GM18909 (cell line): Measurements from ENCODE around the gene IGF2BP3.
"Not testable (repeated sequence)": the region's sequence is repeated elsewhere in the genome, so short reads cannot be mapped to it uniquely, and the experiment has no call there.

ENCODE experiments used
- ATAC-seq: cut with Tn5 transposase; IDR thresholded peaks from one replicate; pipeline ENCODE4 v1.9.1; 2021; ENCODE audit warnings: mild to moderate bottlenecking; ENCODE audit not compliant: unreplicated experiment, poor library complexity

IGF2BP3 gene

GRCh38 chr7:23434147-23434917 lies 36.0 kb downstream of the IGF2BP3 start:
- ATAC-seq = no peak

DNA sequence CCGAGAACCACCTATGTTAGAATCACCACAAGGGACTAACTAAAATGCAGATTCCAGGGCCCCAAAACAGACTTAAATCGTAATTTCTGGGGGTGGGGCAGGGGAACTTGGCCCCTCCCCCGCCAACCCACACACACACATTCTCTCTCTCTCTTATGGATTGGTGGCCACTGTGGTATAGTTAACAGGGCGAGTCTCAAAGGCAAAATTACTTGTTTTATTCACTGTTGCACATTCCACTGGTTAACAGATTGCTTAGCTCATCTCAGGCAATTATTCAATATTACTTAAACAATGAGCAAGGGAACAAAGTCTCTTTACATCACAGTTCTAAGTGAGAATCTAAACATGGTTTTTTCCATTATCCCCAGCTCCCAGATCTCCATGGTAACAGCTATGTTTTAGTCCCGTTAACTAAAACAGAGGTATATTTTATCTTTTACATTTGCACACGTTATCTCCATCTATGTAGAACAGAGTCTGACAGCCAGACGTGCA lies 38.5 kb downstream of the IGF2BP3 start:
- ATAC-seq = no peak

DNA sequence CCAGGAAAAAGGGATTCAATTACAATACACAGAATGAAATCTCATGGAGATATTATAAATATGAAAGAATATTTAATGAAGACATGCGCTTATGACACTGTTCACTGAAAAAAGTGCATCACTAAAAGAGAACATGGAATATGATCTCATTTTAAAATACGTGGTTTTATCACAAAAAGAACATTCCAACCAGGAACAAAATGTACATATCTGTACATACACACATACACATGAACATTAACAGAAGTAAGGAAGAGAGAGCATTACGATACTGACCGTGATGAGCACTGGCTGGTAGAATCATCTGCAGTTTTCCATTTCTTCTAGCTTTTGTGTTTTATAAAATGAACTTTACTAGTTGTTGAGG lies 39.4 kb downstream of the IGF2BP3 start:
- no peak for ATAC-seq

DNA sequence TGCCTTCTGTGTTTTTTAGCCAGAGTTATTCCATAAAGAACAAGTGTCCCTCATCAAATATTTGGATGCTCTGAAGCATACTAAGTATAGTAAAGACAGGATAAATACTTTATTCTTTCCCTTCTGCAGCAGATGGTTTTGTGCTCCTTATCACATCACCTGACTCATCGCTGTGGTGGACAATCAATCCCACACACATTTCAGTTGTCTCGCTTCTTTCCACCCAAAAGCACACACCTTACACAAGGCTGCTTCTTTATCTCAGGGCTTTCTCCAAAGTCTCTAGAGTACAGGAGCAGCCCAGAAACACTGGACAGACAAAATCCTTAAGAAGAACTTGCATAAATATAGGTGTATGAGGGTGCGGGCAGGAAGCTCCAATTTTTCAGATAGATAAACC lies 43.4 kb downstream of the IGF2BP3 start:
- ATAC-seq = no peak

DNA sequence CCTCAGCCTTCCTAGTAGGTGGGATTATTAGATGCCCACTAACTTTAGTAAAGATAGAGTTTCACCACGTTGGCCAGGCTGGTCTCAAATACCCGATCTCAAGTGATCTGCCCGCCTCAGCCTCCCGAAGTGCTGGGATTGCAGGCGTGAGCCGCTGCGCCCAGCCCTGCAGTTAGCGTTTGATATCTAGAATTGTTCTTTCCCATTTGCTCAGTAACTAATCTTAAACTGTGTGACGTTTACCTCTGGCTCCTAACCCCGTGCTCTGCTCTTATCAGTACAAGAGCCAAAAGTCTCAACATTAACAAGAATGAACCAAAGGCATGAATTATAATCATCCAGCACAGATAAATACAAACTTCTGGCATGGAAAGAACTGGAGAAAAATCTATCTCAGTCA lies 47.4 kb downstream of the IGF2BP3 start:
- no peak for ATAC-seq

- ATAC-seq = no peak
Observed at GRCh38 chr7:23422384-23422783, 47.9 kb downstream of the IGF2BP3 start.

GRCh38 chr7:23419845-23420244 lies 50.4 kb downstream of the IGF2BP3 start:
- no peak for ATAC-seq

DNA sequence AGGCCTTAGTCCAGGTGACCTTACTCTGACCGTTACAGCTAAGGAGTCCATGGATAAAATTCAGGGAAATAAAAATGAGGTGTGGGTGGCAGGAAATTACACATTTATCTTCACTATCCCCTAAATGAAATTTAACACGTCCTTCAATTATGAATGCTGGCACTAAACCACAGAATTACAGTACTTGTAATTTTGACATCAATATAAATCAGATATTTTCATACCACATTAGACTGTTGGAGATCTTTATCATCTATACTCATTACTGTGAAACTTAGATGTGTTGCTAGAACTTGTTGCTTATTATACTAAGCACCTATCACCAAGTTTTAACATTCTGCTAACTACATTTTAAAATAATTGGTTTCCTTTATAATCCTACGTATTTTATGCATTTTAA lies 51.1 kb downstream of the IGF2BP3 start:
- no peak for ATAC-seq

DNA sequence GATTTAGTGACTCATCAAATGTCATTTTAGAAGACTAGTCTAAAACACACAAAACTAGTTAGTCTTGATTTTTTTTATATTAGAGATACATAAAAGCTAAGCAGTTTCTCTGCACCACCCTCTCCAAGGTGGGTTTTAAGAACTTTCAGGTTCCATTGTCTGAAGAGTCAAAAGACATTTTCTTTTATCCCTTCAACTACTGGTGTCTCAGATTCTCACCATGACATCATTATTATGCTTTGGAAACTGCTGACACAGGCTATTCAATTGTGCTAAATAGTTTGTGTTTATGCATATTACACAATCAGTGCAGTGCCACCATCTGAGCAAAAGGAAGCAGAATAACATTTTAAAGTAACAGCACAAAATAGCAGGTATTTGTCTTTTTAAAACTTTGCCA lies 52.2 kb downstream of the IGF2BP3 start:
- ATAC-seq = no peak

GRCh38 chr7:23415198-23415597 lies 55.1 kb downstream of the IGF2BP3 start:
- no peak for ATAC-seq

DNA sequence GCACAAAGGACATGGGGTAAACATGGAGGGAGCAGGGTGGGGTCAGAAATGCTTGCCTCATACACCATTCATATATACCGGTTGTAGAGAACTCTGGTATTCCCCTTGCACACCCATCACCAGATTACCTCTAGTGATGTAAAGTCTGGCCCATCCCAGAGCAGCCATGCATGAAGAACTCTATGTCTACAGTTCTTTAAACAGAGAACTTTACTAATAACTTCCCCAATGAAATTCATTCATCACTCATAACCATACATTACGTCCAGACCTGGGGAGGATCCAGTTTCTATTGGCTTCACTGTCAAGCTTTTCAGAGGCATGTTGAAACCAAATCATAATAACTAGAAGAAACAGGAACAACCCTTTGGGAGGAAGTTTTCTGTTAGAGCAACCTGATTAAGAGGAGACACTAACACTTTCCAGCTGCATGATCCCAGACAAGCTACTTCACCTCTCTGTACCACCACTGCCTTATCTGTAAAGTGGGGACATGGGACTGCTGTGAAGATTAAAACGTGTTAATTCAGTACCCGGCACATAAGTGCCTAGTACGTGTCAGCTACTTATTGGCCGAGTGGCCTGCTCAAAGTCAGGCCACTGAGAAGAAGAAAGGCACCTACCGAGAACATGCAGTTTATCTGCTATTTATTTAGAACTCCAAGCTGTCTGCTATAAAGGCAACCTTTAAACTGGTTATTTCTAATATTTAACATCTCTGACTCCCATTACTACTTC lies 59.7 kb downstream of the IGF2BP3 start:
- peak; percentile 92 for ATAC-seq

DNA sequence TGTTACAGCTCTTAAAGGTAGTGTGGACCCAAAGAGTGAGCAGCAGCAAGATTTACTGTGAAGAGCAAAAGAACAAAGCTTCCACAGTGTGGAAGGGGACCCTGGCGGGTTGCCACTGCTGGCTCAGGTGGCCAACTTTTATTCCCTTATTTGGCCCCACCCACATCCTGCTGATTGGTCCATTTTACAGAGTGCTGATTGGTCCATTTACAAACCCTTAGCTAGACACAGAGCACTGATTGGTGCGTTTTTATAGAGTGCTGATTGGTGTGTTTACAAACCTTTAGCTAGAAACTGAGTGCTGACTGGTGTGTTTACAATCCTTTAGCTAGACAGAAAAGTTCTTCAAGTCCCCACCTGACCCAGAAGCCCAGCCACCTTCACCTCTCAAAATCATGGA lies 63.7 kb downstream of the IGF2BP3 start:
- not testable (repeated sequence) for ATAC-seq

- no peak for ATAC-seq
Observed at GRCh38 chr7:23405240-23405618, 65.1 kb downstream of the IGF2BP3 start.

DNA sequence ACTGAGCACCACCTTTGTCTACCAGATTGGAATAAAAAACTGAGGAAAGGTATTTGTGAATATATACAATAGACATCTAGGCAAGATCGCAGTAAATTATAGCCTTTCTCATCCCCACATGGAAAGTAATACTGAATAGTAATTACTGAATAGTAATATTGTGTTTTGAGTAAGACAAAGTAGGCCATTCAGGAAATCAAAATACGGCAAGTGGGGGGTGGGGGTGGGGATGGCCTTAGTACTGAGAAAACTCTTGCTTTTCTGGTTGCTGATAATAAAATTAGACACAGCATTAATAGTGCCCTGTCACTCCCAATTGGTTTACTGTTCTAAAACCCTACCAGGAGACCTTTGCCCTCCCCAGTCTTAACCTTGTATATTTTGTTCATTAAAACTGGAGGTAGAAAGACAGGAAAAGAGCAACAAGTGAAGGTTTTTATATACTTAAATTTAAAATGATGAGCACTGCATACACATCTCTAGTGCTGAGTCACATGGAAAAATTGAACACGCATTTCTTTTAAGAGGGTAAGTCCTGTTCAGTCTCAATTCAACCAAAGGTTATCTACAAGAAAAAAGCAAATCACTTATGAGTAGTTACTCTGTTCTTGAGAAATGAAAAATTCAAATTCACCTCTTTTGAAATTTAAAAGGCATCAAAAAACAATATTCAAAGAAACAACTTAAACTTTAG lies 65.6 kb downstream of the IGF2BP3 start:
- ATAC-seq = no peak

- ATAC-seq = no peak
Observed at GRCh38 chr7:23403970-23404369, 66.3 kb downstream of the IGF2BP3 start.

DNA sequence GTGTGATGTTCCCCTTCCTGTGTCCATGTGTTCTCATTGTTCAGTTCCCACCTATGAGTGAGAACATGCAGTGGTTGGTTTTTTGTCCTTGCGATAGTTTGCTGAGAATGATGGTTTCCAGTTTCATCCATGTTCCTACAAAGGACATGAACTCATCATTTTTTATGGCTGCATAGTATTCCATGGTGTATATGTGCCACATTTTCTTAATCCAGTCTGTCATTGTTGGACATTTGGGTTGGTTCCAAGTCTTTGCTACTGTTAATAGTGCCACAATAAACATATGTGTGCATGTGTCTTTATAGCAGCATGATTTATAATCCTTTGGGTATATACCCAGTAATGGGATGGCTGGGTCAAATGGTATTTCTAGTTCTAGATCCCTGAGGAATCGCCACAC lies 72.2 kb downstream of the IGF2BP3 start:
- ATAC-seq = not testable (repeated sequence)

DNA sequence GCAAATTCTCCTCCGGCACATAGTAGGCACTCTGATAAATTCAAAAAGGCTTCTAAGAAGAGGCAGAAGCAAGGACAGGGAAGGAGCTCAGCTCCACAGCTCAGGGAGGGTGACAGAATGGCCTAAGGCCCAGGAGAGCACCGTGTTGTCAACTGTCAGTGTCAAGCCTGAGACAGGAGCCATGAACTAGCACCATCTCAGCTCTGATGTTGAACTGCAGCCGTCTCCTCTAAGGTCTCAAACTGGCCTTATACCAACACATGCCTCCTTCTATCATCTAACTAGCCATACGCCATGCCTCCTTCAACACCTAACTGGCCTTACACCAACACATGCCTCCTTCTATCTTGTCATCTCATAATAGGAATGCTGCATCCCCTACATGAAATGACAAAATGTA lies 73.0 kb downstream of the IGF2BP3 start:
- ATAC-seq = no peak

DNA sequence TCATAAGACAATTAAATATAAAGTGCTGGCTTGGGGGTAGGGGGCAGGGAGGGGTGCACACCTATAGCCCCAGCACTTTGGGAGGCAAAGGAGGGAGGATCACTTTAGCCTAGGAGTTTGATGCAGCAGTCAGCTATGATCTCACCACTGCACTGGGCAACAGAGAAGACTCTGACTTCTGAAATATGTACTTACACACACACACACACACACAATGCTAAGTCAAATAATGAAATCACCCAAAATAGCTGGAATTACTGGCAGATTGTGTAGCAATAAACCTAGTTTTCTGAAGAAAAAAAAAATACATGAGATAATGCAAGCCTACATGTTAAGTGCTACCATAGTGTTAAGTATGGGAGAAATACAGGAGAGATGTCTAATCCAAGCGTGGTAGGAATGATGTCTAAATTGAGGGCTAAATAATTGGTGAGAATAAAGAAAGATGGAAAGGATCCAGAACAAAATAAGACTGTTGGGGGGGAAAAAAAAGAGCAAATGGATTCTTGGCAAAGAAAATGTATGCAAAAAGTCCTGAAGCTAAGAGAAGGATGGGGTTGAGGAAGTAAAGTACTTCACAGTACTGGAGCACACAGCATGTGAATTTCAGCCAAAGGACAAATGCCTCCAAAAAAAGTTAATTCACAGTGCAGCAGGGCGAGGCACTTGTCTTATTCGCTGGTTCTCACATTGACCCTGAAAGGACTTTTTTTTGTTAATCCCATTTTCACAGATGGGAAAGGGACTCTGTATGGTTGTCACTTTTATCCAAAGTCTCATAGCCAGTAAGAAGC lies 73.9 kb downstream of the IGF2BP3 start:
- ATAC-seq = no peak

GRCh38 chr7:23394488-23395171 lies 75.7 kb downstream of the IGF2BP3 start:
- no peak for ATAC-seq

DNA sequence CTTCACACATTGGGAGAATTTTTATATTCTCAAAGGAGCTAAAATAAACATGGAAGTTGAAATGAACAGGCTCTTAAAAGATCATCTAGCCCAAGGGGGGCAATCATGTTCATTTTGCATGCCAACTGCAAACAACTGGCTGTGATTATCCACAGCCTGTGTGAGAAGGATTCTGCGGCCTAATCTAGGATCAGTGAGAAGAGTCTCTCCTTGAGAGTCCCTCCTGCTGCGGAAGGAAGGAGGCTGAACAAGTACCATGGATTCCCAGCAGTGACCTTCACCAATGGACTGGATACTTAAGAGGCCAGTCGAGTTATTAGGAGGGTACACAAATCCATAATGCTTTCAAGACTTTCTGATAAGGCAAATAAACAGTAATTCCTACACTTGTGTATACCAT lies 76.7 kb downstream of the IGF2BP3 start:
- no peak for ATAC-seq
